PC-3 (cell line): ENCODE data around the gene HHATL. TPM values are rescaled to one million over a fixed set of nuclear protein-coding genes. Genes with fewer than 3 reads are reported as not detected.

Experiments used
- ATAC-seq: fragments of 200-7000 bp; cut with Tn5 transposase; 2 replicates; pipeline ENCODE4 v1.9.1; 2020; ENCODE audit warnings: mild to moderate bottlenecking, moderate library complexity
- BruUV-seq: library from RNA; stranded (reverse); fragments of 400-500 nt; replicated peaks from 2 replicates; lab custom pipeline; 2021; lab: Mats Ljungman, UMichigan
- CTCF ChIA-PET: fragments of 300-600 bp; sonication (Branson Sonifier 250); formaldehyde crosslinking; loops from one replicate; lab custom pipeline; 2022; ENCODE audit warnings: antibody characterized with exemption; lab: Charles Lee
- POLR2A ChIA-PET: fragments of 300-600 bp; sonication (Branson Sonifier 250); formaldehyde crosslinking; loops from one replicate; lab custom pipeline; 2022; ENCODE audit warnings: antibody characterized with exemption; ENCODE audit not compliant: unreplicated experiment; lab: Charles Lee
- DNase-seq: peaks from one replicate; pipeline ENCODE4 v3.0.0-alpha.2; 2015
- H2AFZ ChIP-seq: fragments of 300-600 bp; sonication (generic); 2 replicates; pipeline ENCODE4 v1.6.0; 2016; ENCODE audit warnings: antibody characterized with exemption, low read length
- H3F3A ChIP-seq: fragments of 300-600 bp; sonication (generic); one replicate; pipeline ENCODE4 v1.6.0; 2017; ENCODE audit warnings: antibody characterized with exemption, low read length, control low read depth, mild to moderate bottlenecking; ENCODE audit not compliant: unreplicated experiment
- H3K27ac ChIP-seq: fragments of 300-600 bp; sonication (generic); 2 replicates; pipeline ENCODE4 v1.5.1; 2016; ENCODE audit warnings: mild to moderate bottlenecking, low read length
- H3K27me3 ChIP-seq: fragments of 300-600 bp; sonication (generic); 2 replicates; pipeline ENCODE4 v1.6.1; 2016; ENCODE audit warnings: low read length, mixed read lengths
- H3K36me3 ChIP-seq: fragments of 300-600 bp; sonication (generic); 2 replicates; pipeline ENCODE4 v1.6.1; 2016; ENCODE audit warnings: low read depth, mixed run types, low read length, mixed read lengths
- H3K4me1 ChIP-seq: fragments of 300-600 bp; sonication (generic); 2 replicates; pipeline ENCODE4 v1.5.1; 2016; ENCODE audit warnings: low read length; ENCODE audit not compliant: insufficient read depth
- H3K4me2 ChIP-seq: fragments of 300-600 bp; sonication (generic); 2 replicates; pipeline ENCODE4 v1.6.0; 2016; ENCODE audit warnings: low read length
- H3K4me3 ChIP-seq: fragments of 300-600 bp; sonication (generic); 2 replicates; pipeline ENCODE4 v1.5.1; 2016; ENCODE audit warnings: mild to moderate bottlenecking, low read length, mixed read lengths
- H3K79me2 ChIP-seq: fragments of 300-600 bp; sonication (generic); 2 replicates; pipeline ENCODE4 v1.6.1; 2017; ENCODE audit warnings: low read length, mixed read lengths
- H3K9ac ChIP-seq: fragments of 300-600 bp; sonication (generic); 2 replicates; pipeline ENCODE4 v1.6.0; 2016; ENCODE audit warnings: mild to moderate bottlenecking, low read length
- H3K9me2 ChIP-seq: fragments of 300-600 bp; sonication (generic); replicated peaks from 2 replicates; pipeline ENCODE4 v1.6.1; 2016; ENCODE audit warnings: mixed run types, low read length, mixed read lengths
- H3K9me3 ChIP-seq: fragments of 300-600 bp; sonication (generic); 2 replicates; pipeline ENCODE4 v1.6.1; 2016; ENCODE audit warnings: low read length, mixed read lengths
- H4K20me1 ChIP-seq: fragments of 300-600 bp; sonication (generic); 2 replicates; pipeline ENCODE4 v1.6.1; 2016; ENCODE audit warnings: low read length, mixed read lengths
- CTCF ChIP-seq: fragments of 300-600 bp; sonication (generic); conservative IDR thresholded peaks from 2 replicates; pipeline ENCODE4 v1.5.1; 2017; ENCODE audit warnings: antibody characterized with exemption, low read depth, mild to moderate bottlenecking, low read length
- EZH2 ChIP-seq: fragments of 300-600 bp; sonication (generic); IDR thresholded peaks from one replicate; pipeline ENCODE4 v1.6.1; 2017; ENCODE audit warnings: antibody characterized with exemption, mild to moderate bottlenecking, low read length; ENCODE audit not compliant: unreplicated experiment
- EZH2phosphoT487 ChIP-seq: fragments of 300-600 bp; sonication (generic); IDR thresholded peaks from 2 replicates; pipeline ENCODE4 v1.6.1; 2018; ENCODE audit warnings: mild to moderate bottlenecking, antibody characterized with exemption, low read length, borderline replicate concordance
- intact Hi-C: fragments of 100-400 bp; cut with micrococcal nuclease; formaldehyde crosslinking; loops from 2 replicates; pipeline ENCODE4 v1.9.0; 2023
- total RNA-seq: library from RNA; depleted of rRNA; stranded (reverse); fragments of >200 nt; gene quantifications from 2 replicates; pipeline ENCODE4 v1.2.3, GENCODE V29; 2014

Gene HHATL
- total RNA-seq, 1 experiment from 2014 or later, result not detected

- H3K9me3 ChIP-seq, result no peaks in the 10 kb centered on the region
- H3K27me3 ChIP-seq, result no peaks in the 10 kb centered on the region
- no peaks in the 10 kb centered on the region for H4K20me1 ChIP-seq
- ATAC-seq (no peak), DNase-seq (no peak)
- POLR2A ChIA-PET, result no interaction called here
- intact Hi-C loops, result no loop called here
- no peak overlapping the region for H3K9ac ChIP-seq
- H3K27ac ChIP-seq, result no peak overlapping the region
- BruUV-seq, result no TSS peak
- H3K79me2 ChIP-seq, result no peaks in the 10 kb centered on the region
- TF ChIP-seq CTCF, result no peak
- TF ChIP-seq EZH2, result no peak
- no peak for TF ChIP-seq EZH2phosphoT487
- no peak overlapping the region for H3K4me3 ChIP-seq
- CTCF ChIA-PET, result no interaction called here
- peaks cover 22% of the 10 kb centered on the region for H3K4me1 ChIP-seq
- H3K9me2 ChIP-seq, result no peaks in the 10 kb centered on the region
- no peaks in the 10 kb centered on the region for H3K36me3 ChIP-seq
- H2AFZ ChIP-seq, result no peak overlapping the region
- no peak overlapping the region for H3K4me2 ChIP-seq
- no peaks in the 10 kb centered on the region for H3F3A ChIP-seq
Measured at GRCh38 chr3:42742259-42742658, 39.7 kb upstream of the HHATL start.

GRCh38 chr3:42741796-42742195, 39.2 kb upstream of the HHATL start:
- POLR2A ChIA-PET, result no interaction called here
- no TSS peak for BruUV-seq
- no peak overlapping the region for H3K4me2 ChIP-seq
- H3K4me3 ChIP-seq, result no peak overlapping the region
- no peaks in the 10 kb centered on the region for H3K9me3 ChIP-seq
- H3K79me2 ChIP-seq, result no peaks in the 10 kb centered on the region
- intact Hi-C loops, result no loop called here
- ATAC-seq, result no peak
- H3F3A ChIP-seq, result no peaks in the 10 kb centered on the region
- H4K20me1 ChIP-seq, result no peaks in the 10 kb centered on the region
- no peaks in the 10 kb centered on the region for H3K27me3 ChIP-seq
- DNase-seq, result no peak
- H3K4me1 ChIP-seq, result peaks cover 17% of the 10 kb centered on the region
- CTCF ChIA-PET, result no interaction called here
- H3K36me3 ChIP-seq, result no peaks in the 10 kb centered on the region
- TF ChIP-seq CTCF (no peak), EZH2 (no peak), EZH2phosphoT487 (no peak)
- no peaks in the 10 kb centered on the region for H3K9me2 ChIP-seq
- no peak overlapping the region for H2AFZ ChIP-seq
- H3K9ac ChIP-seq, result no peak overlapping the region
- H3K27ac ChIP-seq, result no peak overlapping the region

DNA sequence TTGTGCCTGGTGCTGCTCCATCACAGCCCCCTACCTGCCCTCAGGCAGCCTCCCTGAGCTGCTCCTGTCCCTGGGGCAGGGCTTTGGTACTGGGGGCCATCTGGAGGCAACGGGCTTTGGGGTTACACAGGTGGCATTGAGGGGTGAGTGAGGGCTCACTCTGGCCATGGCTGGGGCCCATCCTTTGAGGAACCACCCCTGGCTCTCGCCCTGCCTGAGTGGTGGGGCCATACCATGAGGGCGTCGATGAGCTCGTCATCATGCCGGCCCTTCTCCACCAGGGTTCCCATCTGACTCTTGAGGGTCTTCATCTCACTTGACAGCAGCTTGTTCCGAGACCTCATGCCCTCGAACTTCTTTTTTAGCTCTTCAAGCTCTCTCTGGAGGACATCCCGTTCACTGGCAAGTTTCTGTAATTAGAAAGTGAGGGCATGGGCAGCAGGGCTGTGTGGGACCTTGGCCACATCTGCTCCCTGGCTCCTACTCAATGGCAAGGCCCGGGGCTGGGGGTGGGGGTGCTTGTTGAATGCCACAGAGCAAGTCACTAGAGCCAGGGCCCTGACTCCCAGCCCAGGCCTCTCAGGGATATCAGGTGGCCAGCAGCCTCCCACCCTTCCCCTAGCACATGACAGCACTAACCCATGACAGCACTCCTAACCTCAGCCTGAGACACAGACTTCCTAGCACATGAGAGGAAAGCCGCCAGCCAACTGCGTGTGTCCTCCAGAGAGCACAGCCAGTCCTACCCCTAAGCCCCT, 37.0 kb upstream of the HHATL start:
- H3K36me3 ChIP-seq, result no peaks in the 10 kb centered on the region
- ATAC-seq (no peak), DNase-seq (no peak)
- no peaks in the 10 kb centered on the region for H3K9me3 ChIP-seq
- H3K9me2 ChIP-seq, result no peaks in the 10 kb centered on the region
- no peak overlapping the region for H2AFZ ChIP-seq
- POLR2A ChIA-PET, result no interaction called here
- H4K20me1 ChIP-seq, result no peaks in the 10 kb centered on the region
- H3K9ac ChIP-seq, result no peak overlapping the region
- no peak overlapping the region for H3K27ac ChIP-seq
- intact Hi-C loops, result no loop called here
- no peak overlapping the region for H3K4me2 ChIP-seq
- H3K27me3 ChIP-seq, result no peaks in the 10 kb centered on the region
- no peak for TF ChIP-seq EZH2
- no peak for TF ChIP-seq CTCF
- no peak for TF ChIP-seq EZH2phosphoT487
- no peaks in the 10 kb centered on the region for H3K79me2 ChIP-seq
- BruUV-seq, result no TSS peak
- CTCF ChIA-PET, result no interaction called here
- no peaks in the 10 kb centered on the region for H3K4me1 ChIP-seq
- H3K4me3 ChIP-seq, result no peak overlapping the region
- no peaks in the 10 kb centered on the region for H3F3A ChIP-seq
